Gastrocnemius medialis (tissue), 4 donors: ENCODE results near the gene TXNL4A. TPM values are rescaled to one million over a fixed set of nuclear protein-coding genes. Genes with fewer than 3 reads are reported as not detected.

Experiments
- ATAC-seq, 2 donors: fragments of 150-250 bp; one replicate each; pipeline ENCODE4 v1.9.1; 2016
- DNase-seq, 2 donors: peaks; one replicate each; pipeline ENCODE4 v3.0.0-alpha.2; 2019
- H3K27ac ChIP-seq, 4 donors: fragments of 200-600 bp; sonication (generic); 1 replicate in 1 of 4; 2 replicates in 3 of 4; pipeline ENCODE4 v1.5.1; 2016 to 2018; ENCODE audit warnings: mild to moderate bottlenecking in 2 of 4, moderate library complexity in 1 of 4
- H3K27me3 ChIP-seq, 3 donors: fragments of 200-600 bp; sonication (generic) in 2 of 3; 1 replicate in 1 of 3; 2 replicates in 2 of 3; pipeline versions ENCODE4 v1.5.1 to v1.6.0; 2016 to 2019; ENCODE audit warnings: mild to moderate bottlenecking in 1 of 3, moderate library complexity in 1 of 3
- H3K36me3 ChIP-seq, 2 donors: fragments of 200-600 bp; sonication (generic) in 1 of 2; one replicate each; pipeline ENCODE4 v1.5.1; 2017 to 2018
- H3K4me1 ChIP-seq, 2 donors: fragments of 200-600 bp; sonication (generic) in 1 of 2; one replicate each; pipeline ENCODE4 v1.5.1; 2016 to 2017; ENCODE audit warnings: mild to moderate bottlenecking in 2 of 2
- H3K4me3 ChIP-seq, 4 donors: fragments of 200-600 bp; sonication (generic) in 3 of 4; 1 replicate in 1 of 4; 2 replicates in 3 of 4; pipeline ENCODE4 v1.5.1; 2016 to 2019; ENCODE audit warnings: mild to moderate bottlenecking in 2 of 4
- H3K9me3 ChIP-seq, 3 donors: fragments of 200-600 bp; sonication (generic) in 2 of 3; 1 replicate in 1 of 3; 2 replicates in 2 of 3; pipeline ENCODE4 v1.5.1; 2016 to 2019
- CTCF ChIP-seq, 5 experiments: fragments of 450-650 bp in 3 of 5; fragments of 200-600 bp in 2 of 5; sonication (generic) in 2 of 5; IDR thresholded peaks in 4 of 5; conservative IDR thresholded peaks in 1 of 5; 1 replicate in 4 of 5; 2 replicates in 1 of 5; pipeline ENCODE4 v1.5.1; 2016 to 2019; ENCODE audit warnings: antibody characterized with exemption in 5 of 5, mild to moderate bottlenecking in 3 of 5, moderate library complexity in 3 of 5
- POLR2A ChIP-seq, 2 donors: fragments of 450-650 bp; IDR thresholded peaks; one replicate each; pipeline ENCODE4 v1.6.1; 2017; ENCODE audit warnings: antibody characterized with exemption in 2 of 2, mild to moderate bottlenecking in 2 of 2, moderate library complexity in 2 of 2
- in situ Hi-C, 4 donors: fragments of 200-750 bp; cut with MboI; loops; one replicate each; pipeline versions ENCODE4 v1.15.0 to v1.8.0; 2017; ENCODE audit warnings: low sequenced_read_pairs in 4 of 4
- intact Hi-C: fragments of 100-400 bp; cut with DNase I; formaldehyde crosslinking; loops from one replicate; pipeline ENCODE4 v1.15.1; 2023; ENCODE audit warnings: low total_unique reads
- total RNA-seq, 4 donors: library from RNA; depleted of rRNA; stranded (reverse); fragments of >200 nt; gene quantifications; one replicate each; pipeline versions ENCODE4 v1.1.0 to v1.2.3, GENCODE V29; 2016

The TXNL4A gene
- total RNA-seq, 4 donors from 2014 or later: 39.9 to 105 (median 66.4) TPM

GRCh38 chr18:79940814-79941472, 47.4 kb downstream of the TXNL4A start:
- in situ Hi-C loops (no loop called here), intact Hi-C loops (no loop called here)
- peak in 1 of 2 donors; percentile 8 for DNase-seq
- Histone ChIP-seq H3K4me1 (peaks cover 43 to 68% of the 10 kb centered on the region in 2 donors), H3K36me3 (peaks cover 0 to 20% of the 10 kb centered on the region in 2 donors), H3K4me3 (no peak overlapping the region), H3K27ac (peak overlapping the region; percentile 51 to 88 (median 65)), H3K27me3 (no peaks in the 10 kb centered on the region), H3K9me3 (no peaks in the 10 kb centered on the region)
- no peak for ATAC-seq
- no peak for TF ChIP-seq POLR2A (IDR thresholded peaks at IDR 0.05)
- no peak for TF ChIP-seq CTCF (IDR thresholded peaks at IDR 0.05 in 4 of 5, conservative IDR thresholded peaks at IDR 0.05 in 1 of 5)

- Histone ChIP-seq H3K4me1 (peaks cover 37 to 61% of the 10 kb centered on the region in 2 donors), H3K36me3 (peaks cover 0 to 23% of the 10 kb centered on the region in 2 donors), H3K27ac (peak overlapping the region; percentile 51 to 88 (median 65)), H3K9me3 (no peaks in the 10 kb centered on the region), H3K4me3 (no peak overlapping the region), H3K27me3 (no peaks in the 10 kb centered on the region)
- ATAC-seq: no peak
- TF ChIP-seq POLR2A (IDR thresholded peaks at IDR 0.05) (no peak), CTCF (IDR thresholded peaks at IDR 0.05 in 4 of 5, conservative IDR thresholded peaks at IDR 0.05 in 1 of 5) (no peak)
- intact Hi-C loops: no loop called here
- peak in 1 of 2 donors; percentile 7 for DNase-seq
- in situ Hi-C loops: no loop called here
Measured at GRCh38 chr18:79940126-79940813, 48.1 kb downstream of the TXNL4A start.

GRCh38 chr18:79939096-79939495, 49.3 kb downstream of the TXNL4A start:
- H3K36me3 ChIP-seq: peaks cover 0 to 28% of the 10 kb centered on the region in 2 donors
- DNase-seq: peak in 1 of 2 donors; percentile 15
- H3K4me3 ChIP-seq: no peak overlapping the region
- no peaks in the 10 kb centered on the region for H3K27me3 ChIP-seq
- no peaks in the 10 kb centered on the region for H3K9me3 ChIP-seq
- peak overlapping the region in 3 of 4 donors; percentile 35 to 88 (median 70) for H3K27ac ChIP-seq
- TF ChIP-seq POLR2A (IDR thresholded peaks at IDR 0.05): no peak
- in situ Hi-C loops (no loop called here), intact Hi-C loops (no loop called here)
- peaks cover 25 to 58% of the 10 kb centered on the region in 2 donors for H3K4me1 ChIP-seq
- peak in 1 of 2 donors; percentile 36 for ATAC-seq

GRCh38 chr18:79938196-79938595, 50.2 kb downstream of the TXNL4A start:
- Histone ChIP-seq H3K27me3 (no peaks in the 10 kb centered on the region), H3K9me3 (no peaks in the 10 kb centered on the region), H3K36me3 (peaks cover 0 to 34% of the 10 kb centered on the region in 2 donors), H3K4me1 (peaks cover 22 to 59% of the 10 kb centered on the region in 2 donors), H3K27ac (peak overlapping the region in 3 of 4 donors; percentile 35 to 88 (median 70)), H3K4me3 (no peak overlapping the region)
- in situ Hi-C loops (no loop called here), intact Hi-C loops (no loop called here)
- ATAC-seq (no peak), DNase-seq (peak in 1 of 2 donors; percentile 4)
- no peak for TF ChIP-seq POLR2A (IDR thresholded peaks at IDR 0.05)
- no peak for TF ChIP-seq CTCF (IDR thresholded peaks at IDR 0.05 in 4 of 5, conservative IDR thresholded peaks at IDR 0.05 in 1 of 5)
